AG10803 (cell line): ENCODE measurements around the gene CACNA1D.

Experiments
- DNase-seq: peaks from one replicate; pipeline ENCODE4 v3.0.0; 2010; ENCODE audit warnings: low read depth
- H3K4me3 ChIP-seq: 2 replicates; pipeline ENCODE4 v1.5.1; 2011; ENCODE audit warnings: mild to moderate bottlenecking, low read length, control low read depth
- CTCF ChIP-seq: conservative IDR thresholded peaks from 2 replicates; pipeline ENCODE4 v1.5.1; 2011; ENCODE audit warnings: mild to moderate bottlenecking, low read length, control low read depth, inconsistent platforms

The CACNA1D gene

GRCh38 chr3:53826048-53826447 lies 331.6 kb downstream of the CACNA1D start:
- DNase-seq: no peak
- no peak overlapping the region for H3K4me3 ChIP-seq
- no peak for TF ChIP-seq CTCF

GRCh38 chr3:53828581-53828980 lies 334.2 kb downstream of the CACNA1D start:
- no peak for DNase-seq
- TF ChIP-seq CTCF: no peak
- no peak overlapping the region for H3K4me3 ChIP-seq

DNA sequence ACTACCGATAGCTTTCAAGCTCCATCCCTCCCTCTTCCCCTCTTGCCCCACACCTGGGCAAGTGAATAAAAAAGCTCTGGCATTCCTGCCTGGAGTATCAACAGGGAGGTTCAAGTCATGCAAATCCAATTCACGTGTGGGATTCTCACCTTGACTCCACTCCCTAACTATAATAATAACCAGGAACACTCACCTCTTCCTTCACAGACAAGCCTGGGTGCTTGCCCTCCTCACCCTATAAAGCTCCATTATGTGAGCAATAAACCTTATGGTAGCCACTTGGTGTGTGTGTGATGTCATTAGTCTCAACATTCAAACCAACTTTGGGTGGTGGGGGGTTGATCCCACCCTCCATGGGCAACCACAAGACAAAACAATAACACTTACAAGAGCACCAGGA lies 335.2 kb downstream of the CACNA1D start:
- TF ChIP-seq CTCF: no peak
- no peak overlapping the region for H3K4me3 ChIP-seq
- DNase-seq: no peak

GRCh38 chr3:53830944-53831343 lies 336.5 kb downstream of the CACNA1D start:
- no peak for TF ChIP-seq CTCF
- H3K4me3 ChIP-seq: no peak overlapping the region
- no peak for DNase-seq

- TF ChIP-seq CTCF: no peak
These were observed 338.7 kb downstream of the CACNA1D start for GRCh38 chr3:53833053-53833645.

GRCh38 chr3:53833700-53834099 lies 339.3 kb downstream of the CACNA1D start:
- no peak for DNase-seq
- H3K4me3 ChIP-seq: no peak overlapping the region
- no peak for TF ChIP-seq CTCF

More at GRCh38 chr3:53833053-53833645, 338.7 kb downstream of the CACNA1D start:
- H3K4me3 ChIP-seq: no peak overlapping the region
- DNase-seq: no peak

- peak; percentile 40 for DNase-seq
- no peak overlapping the region for H3K4me3 ChIP-seq
- TF ChIP-seq CTCF: no peak
These were observed 340.2 kb downstream of the CACNA1D start for GRCh38 chr3:53834429-53835095.
